SKM-1 treated with dmso at 0.1 percent for 144 hours (cell line): Measurements from ENCODE around the gene AK9.
A peak's percentile ranks its signal among the peaks of the same experiment; 100 is the strongest.

Source experiments
- DNase-seq: peaks from one replicate; lab custom pipeline; 2025; ENCODE audit not compliant: unreplicated experiment; lab: John Stamatoyannopoulos, UW

Gene AK9

GRCh38 chr6:109515781-109516409, 175.1 kb downstream of the AK9 start:
- no peak for DNase-seq

DNA sequence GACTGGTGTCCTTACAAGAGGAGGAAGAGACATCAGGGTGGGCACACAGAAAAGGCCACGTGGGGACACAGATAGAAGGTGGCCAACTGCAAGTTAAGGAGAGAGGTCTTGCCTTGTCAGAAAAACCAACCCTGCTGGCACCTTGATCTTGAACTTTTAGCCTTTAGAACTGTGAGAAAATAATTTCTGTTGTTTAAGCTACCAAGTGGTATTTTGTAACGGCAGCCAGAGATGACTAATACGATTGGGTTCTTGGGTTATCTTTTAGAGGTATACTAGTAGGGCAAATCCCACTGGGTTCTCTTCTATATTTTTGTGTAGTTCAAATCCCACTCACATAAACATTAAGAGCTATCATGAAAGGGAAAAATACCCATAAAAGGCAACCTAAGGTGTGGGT, 176.1 kb downstream of the AK9 start:
- DNase-seq = no peak

- DNase-seq = no peak
Measured at GRCh38 chr6:109513571-109514071, 177.4 kb downstream of the AK9 start.

DNA sequence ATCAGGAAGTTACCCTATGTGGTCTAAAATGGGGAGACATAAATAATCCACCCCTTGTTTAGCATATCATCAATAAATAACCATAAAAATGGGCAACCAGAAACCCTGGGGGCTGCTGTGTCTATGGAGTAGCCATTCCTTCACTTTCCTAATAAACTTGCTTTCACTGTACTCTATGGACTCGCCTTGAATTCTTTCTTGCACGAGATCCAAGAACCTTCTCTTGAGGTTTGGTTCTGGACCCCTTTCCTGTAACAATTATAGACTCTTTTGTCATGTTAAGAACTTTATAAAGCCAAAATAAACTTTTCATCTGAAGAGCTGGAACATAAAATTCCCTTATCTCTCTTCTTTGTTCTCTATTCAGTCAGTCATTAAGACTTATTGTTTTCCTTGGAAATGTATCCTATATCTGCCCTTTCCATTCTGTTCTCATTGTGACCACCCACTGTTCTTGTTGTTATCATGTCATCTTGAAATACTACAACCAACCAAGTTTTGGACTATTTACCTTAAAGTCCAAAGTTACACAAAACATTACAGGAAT, 178.7 kb downstream of the AK9 start:
- no peak for DNase-seq

DNA sequence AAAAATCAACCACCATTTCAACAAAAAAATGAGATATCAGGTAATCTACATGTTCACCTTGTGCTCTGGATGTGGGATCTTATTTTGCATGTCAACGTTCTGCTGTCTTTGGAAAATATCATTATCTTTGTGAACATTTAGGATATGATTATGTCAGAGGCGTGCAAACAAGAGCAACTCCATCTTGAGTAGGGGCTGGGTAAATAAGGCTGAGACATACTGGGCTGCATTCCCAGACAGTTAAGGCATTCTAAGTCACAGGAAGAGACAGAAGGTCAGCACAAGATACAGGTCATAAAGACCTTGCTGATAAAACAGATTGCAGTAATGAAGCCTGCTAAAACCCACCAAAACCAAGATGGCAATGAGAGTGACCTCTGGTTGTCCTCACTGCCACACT, 179.2 kb downstream of the AK9 start:
- DNase-seq = no peak

DNA sequence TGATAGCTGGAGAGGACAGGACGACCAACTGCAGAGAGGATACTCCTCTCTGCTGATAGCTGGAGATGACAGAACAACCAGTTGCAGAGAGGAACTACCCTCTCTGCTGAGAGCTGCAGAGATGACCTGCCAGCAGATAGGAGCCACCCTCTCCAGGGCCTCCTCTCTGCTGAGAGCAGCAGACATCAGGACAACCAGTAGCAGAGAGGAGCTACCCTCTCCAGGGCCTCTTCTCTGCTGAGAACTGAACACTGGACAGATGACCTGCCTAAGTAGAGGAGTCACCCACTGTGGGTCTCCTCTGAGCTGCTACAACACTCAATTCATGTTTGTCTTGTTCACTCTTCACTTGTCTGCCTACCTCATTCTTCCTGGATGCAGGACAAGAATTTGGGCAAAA, 180.6 kb downstream of the AK9 start:
- no peak for DNase-seq

DNA sequence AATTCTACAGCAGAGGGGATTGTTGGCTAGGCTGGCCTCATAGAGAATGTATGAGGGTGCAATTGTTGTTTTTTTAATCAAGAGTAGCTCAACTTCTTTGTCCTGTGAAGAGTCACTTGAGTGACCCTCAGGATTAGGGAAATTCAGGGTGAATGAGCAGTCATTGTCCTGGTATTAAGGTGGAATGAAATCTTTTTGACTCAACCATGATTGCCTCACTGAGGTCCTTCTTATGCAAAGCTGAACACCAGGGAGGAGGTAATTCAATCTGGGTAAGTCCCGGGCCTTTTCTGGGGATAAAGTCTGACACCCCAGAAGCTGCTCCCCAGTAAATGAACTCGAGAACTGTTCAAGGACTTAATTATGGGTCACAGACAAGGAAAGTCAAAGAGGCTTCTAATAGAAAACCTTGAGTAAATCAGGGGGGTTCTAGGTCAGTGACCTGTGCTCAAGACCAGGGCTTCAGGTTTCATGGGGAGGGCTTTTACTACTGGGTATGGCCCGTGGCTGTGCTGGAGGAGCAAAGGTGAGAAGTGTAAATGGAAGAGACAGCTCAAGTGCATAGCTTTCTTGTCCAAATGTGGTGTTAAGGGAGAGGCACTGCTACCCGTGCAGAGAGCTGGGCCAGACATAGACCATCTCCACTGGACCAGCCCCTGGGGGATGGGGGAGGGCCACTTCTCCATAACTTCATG, 182.7 kb downstream of the AK9 start:
- DNase-seq = no peak

DNA sequence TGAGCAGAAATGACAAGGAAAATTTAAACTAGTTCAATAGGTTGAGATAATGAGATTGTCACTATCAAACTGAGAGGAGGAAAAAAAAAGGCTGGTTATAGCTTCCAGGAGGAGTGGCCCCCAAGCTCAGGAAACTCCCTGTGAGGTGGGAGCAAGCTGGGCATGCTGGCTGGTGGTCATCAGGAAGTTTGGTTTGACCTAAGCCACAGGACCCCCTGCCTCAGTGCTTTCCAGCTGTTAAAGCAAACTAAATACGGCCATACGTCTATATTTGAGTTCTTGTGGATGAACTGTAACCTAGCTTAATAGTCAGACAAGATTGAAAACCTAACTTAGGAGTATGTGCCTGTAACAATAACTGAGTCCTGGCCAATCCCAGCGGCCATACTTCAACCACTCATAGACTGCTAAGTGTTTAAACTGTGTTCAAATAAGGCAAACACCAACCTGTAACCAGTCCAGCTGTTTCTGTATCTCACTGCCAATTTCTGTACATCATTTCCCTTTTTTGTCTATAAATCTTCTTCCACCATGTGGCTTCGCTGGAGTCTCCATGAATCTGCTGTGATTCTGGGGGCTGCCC, 183.4 kb downstream of the AK9 start:
- no peak for DNase-seq

GRCh38 chr6:109506841-109507240, 184.2 kb downstream of the AK9 start:
- no peak for DNase-seq

- DNase-seq = no peak
Measured at GRCh38 chr6:109506314-109506713, 184.7 kb downstream of the AK9 start.

DNA sequence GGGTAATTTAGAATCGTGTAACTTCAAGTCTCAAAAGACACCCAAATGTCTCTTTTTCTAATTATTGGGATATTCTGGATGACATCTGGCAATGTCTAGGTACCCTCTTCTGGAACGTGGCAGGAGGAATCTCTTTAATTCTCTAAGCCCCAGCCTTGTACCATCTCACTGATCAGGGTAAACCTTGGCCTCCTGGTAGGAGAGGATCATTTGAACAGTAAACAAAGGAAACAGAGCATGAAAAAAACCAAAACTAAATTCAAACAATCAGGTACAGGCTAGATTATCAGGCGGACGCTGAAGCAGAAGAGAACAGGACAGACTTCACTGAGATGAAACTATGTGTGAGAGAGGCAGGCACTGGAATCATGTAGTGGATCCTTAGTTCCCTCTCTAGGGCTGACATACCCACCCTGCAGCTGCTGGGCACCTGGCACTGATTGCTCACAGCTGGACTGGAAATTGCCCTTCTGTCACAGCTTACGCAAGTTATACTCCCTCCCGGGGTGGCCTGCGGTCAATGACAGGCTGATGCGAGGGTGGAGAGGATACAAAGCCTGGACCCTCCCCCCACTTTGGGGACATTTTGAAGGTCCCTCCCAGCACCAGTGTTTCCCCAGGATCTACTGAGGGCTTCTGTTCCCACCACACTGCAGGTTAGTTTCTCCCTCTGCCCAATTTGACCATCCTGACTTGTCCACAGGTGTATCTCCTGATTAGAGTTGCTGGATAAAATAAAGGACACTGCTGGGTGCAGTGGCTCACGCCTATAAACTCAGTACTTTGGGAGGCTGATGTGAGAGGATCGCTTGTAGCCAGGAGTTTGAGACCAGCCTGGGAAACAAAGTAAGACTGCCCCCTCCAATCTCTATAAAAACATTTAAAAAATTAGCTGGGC, 187.4 kb downstream of the AK9 start:
- DNase-seq = no peak

DNA sequence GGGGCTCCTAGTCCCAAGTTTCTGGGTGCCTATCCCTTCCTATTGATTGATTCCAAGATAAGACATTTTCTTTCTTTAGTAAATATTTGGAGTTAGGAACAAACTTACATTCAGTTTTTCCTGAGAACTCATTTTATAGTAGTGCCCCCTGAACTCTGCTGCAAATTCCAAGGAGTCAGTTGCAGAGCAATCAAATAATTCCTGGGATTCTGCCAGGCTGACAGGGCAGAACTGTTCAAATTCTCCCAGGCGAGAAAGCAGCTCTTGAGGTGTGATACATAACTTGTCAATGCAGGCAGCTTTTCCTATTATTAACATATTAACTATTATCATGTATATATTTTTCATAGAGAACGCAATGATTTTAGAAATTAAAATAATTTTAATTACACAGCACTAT, 192.1 kb downstream of the AK9 start:
- no peak for DNase-seq

DNA sequence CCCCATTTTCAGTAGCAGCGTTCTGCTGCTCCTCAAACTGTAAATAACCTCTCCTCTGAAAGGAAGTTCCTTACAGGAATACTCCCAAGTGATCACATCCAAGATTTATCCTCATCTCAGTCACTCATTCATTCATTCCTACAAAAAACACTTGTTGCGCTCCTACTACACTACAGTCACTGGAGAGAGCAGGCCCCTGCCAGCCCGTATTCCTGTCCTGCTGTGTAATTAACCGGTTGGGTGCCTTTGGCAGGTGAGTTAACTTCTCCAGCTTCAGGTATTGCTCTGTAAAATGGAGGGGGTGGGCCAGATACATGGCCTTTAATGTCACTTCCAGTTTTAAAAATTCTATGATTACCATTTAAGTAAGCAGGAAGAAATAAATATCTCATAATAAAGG, 192.9 kb downstream of the AK9 start:
- DNase-seq = no peak

DNA sequence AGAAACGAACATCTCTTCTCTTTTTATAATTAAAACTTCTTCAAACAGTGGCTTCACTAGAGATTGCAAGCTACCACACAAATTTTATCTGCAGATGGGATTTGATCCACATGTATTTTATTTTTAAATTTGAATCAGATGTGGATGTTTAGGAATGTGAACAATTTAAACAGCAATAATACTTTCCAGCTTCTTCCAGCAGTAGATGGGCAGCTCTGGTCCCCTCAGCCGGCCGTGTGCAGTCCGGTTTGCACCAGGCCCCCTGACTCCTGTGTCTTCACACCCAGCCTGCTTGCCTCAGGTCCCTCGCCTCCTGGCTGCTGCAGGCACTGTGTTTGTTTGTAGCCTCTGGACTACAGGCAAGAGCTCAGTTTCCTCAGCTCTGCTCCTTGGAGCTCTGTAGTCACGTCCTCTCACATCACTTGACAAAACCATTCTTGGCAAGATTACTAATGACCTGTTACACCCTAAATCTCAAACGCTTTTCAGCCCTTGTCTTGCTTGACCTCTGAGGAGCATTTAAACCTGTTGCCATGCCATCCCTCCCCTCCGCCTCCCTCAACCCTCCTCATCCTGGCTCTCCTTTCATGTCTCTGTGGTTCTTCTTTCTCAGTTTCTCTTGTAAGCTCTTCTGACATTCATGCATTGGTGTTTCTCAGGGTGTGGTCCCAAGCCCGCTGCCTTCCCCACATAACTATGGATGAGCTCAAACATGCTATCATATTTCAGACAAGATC, 194.8 kb downstream of the AK9 start:
- no peak for DNase-seq

- DNase-seq = peak; percentile 72
Measured at GRCh38 chr6:109493865-109494264, 197.1 kb downstream of the AK9 start.

GRCh38 chr6:109491207-109491938, 199.6 kb downstream of the AK9 start:
- no peak for DNase-seq

GRCh38 chr6:109490713-109491112, 200.3 kb downstream of the AK9 start:
- DNase-seq = no peak

- DNase-seq = no peak
Measured at GRCh38 chr6:109488001-109488400, 203.0 kb downstream of the AK9 start.

GRCh38 chr6:109486068-109486467, 204.9 kb downstream of the AK9 start:
- no peak for DNase-seq
